GM18505 (cell line): ENCODE results near the gene PLEKHA7.

Experiments used
- ATAC-seq: cut with Tn5 transposase; IDR thresholded peaks from one replicate; pipeline ENCODE4 v1.9.1; 2021; ENCODE audit not compliant: unreplicated experiment
- POLR2A ChIP-seq: IDR thresholded peaks from 4 replicates; pipeline ENCODE4 v1.6.1; 2011; ENCODE audit warnings: borderline replicate concordance; ENCODE audit not compliant: insufficient read depth, insufficient read length; ENCODE audit errors: extremely low read depth

Gene PLEKHA7

DNA sequence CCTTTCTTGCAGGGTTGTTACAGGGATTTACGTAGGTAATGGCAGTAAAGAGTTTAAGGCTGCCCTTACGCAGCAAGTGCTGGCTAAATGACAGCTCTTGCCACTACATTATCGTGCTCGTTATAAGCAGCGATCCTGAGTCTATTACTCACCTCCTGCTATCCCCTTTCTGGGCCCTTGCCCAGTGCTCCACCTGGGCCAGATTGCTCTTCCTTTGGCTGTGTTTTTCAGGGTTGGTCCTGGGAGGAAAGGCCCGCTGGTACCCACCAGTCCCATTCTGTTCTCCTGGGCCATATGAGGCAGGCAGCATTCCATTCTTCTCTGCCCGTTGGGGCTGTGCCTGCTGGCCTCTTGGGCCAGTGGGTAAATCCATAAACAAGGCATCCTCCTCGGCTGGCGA, 188.2 kb downstream of the PLEKHA7 start:
- no peak for ATAC-seq
- TF ChIP-seq POLR2A, result no peak

DNA sequence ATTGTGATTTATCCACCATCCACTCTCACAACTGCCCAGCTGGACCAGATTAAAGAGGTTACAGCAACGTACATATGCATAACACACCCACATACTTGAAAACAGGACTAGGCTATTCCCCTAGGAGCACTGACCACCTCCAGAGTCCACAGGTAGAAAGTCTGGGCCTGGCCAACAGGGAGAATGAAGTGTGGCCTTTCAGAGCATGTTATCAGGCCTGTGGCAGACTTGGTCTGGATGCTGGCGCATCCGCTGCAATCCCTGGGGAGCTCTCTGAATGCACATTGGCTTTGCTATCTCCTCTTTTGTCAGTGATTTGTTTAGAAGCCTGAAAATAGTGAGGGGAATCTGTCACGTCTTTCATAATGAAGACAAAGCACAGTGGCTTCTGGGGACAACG, 189.1 kb downstream of the PLEKHA7 start:
- TF ChIP-seq POLR2A, result no peak
- no peak for ATAC-seq

DNA sequence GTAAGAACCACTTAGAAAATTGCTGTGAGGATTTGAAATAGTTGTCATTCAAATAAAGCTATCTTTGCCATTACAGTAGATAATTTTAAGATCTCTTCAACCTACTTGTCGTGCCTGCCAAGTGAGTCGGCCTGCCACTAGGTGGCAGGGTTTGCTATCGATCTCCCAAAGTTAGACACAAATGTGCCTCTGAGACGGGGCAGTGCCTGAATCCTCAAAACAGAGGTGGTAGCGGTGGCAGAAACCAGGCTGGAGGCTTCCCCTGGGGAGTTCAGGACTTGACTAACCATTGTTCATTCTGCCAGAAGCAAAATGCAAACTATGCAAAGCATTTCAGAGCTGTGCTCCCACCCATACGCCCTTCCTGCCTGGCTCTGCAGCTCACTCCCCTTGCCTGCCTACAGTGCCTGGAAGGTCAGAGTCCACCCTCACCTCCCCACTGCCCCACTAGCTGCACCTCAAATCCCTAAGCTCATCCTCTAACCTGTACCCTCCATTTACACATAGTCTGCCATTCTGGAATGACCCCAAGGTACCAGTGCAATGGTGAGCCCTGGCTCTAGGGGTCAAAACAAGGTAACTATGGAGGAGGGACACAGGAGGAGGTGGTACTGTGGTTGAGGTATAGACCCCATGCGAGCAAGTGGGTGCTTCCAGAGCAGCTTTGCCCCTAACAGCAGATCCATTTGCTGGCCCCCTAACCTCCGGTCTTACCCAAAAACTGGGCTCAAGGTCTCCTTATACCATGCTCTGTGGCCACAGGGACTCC, 193.7 kb downstream of the PLEKHA7 start:
- peak; percentile 82 for ATAC-seq

DNA sequence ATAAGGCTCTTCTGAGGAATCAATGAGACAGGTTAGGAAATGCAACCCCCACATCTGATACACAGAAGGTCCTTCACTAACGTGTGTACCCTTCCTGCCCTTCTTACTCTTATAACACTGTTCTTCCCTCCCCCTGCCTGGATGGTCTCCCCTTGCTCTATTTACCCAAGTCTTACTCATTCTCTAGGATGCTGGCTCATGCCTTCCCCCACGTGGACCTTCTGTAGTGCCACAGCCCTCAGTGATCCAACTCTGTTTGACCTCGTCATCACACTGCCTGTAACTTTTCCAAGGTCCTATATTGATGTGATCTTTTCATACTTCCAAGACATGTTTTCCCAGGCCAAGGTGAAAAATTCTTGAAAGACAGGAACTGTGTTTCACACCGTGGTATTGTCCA, 195.9 kb downstream of the PLEKHA7 start:
- no peak for ATAC-seq
- TF ChIP-seq POLR2A, result no peak

More for the DNA sequence above, 193.7 kb downstream of the PLEKHA7 start:
- no peak for TF ChIP-seq POLR2A

DNA sequence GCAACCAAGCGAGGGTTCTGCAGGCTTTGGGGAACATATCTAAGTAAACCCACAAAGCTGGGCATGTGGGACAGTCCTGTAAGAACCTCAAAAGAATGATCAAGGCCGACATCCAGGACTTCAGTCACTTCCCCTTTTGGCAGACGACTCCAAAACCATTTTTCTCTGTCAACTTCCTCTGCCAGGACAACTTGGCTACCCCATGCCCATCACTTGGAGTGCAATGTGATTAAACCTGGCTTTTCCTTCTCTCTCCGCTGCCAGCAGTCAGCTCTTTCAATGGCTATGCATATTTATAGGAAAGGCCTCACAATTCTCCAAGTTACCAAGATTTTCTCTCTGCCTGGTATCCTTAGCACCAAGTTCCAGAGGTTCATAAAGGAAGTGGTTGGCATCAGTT, 196.9 kb downstream of the PLEKHA7 start:
- no peak for ATAC-seq
- no peak for TF ChIP-seq POLR2A

DNA sequence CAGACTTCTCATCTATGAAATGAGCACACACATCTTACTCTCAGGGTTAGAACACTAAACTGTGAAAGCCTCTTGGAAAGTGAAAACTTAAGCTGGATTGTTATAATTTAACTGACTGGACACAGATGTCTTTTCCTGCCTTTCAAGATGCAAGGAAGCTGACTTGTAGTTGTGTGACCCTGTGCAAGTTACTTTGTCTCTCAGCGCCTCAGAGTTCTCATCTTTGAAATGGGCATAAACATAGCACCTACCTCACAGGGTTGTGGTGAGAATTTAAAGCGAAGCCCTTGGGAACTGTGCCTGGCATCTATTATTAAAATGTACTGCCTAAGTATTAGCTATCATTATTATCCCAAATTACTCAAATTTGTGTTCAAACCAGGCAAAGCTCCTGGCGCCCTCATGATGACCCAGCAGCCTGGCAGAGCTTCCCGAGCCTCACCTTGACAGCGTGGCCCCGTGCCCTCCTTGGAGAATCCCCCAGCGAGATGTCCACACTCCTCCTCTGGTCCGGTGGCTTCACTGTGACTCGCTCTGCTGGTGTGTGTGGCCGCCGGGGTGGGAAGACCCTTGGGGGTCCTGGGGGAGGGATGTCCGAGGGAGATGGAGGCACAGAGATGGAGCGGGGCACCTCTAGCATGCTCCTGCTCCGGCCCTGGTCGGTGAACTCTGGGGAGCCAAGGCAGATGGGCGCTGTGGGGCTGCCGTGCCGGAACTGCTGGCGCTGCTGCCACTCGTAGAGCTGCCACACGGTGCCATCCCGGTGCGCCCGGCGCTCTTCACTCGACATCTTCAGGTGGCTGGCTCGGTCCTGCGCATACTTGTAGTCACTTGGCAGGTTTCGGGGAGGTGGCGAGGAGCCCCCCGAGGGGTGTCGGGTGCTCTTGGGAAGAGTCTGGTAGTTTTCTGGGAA, 197.6 kb downstream of the PLEKHA7 start:
- TF ChIP-seq POLR2A, result no peak
- ATAC-seq, result no peak

DNA sequence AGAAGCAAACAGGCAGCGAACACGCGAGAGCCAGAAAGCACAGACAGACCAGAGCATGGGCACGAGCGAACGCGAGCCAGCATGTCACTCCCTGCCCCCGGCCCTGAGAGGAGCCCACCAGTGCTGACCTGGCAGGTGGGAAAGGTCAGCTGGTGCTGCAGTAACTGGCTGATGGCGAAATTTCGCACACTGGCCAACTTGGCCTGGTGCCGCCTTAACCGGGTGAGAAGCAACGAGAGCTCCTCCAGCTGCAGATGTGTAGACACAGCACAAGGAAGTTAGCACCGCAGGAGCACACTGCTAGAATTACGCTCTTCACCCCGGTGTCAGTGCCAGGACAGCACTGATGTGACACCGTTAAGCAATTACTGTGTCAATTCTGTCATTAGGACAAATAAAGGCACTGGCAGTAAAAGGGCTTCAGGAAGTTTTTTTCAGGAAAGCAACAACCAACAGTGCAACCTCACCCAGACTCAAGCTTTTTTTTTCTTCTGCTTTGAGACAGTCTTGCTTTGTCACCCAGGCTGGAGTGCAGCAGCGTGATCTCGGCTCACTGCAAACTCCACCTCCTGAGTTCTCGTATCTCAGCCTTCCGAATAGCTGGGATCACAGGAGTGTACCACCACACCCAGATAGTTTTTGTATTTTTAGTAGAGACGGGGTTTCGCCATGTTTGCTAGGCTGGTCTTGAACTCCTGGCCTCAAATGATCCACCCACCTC, 199.0 kb downstream of the PLEKHA7 start:
- ATAC-seq, result no peak
- TF ChIP-seq POLR2A, result no peak

DNA sequence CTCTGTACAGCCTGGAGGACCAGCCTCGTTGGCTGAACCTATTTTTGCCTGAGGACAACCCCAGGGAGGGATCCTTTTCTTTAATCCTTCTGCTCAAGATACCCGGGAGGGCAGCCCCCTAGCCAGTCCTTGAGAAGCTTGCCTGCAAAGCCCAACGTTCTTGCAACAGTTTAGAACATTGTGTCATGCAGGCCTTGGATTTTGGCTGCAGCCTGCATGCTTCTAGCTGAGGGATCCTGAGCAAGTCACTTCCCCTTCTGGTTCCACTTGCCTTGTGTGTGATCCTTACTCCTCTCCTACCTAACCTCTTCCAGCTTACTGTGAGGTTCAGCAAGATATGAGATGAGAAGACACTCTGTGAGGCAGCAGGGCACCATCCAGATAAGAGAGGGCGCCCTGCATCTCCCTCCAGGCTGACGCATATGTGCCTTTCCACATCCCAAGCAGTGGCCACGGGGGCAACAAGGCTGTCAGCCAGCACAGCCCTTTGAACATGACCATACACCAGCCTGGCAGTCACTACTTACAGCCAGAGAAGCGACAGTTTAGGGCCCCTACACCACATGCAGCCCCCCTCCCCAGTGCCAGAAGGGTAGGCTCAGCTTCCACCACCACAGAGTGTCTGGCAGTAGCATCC, 199.7 kb downstream of the PLEKHA7 start:
- no peak for TF ChIP-seq POLR2A
- no peak for ATAC-seq

DNA sequence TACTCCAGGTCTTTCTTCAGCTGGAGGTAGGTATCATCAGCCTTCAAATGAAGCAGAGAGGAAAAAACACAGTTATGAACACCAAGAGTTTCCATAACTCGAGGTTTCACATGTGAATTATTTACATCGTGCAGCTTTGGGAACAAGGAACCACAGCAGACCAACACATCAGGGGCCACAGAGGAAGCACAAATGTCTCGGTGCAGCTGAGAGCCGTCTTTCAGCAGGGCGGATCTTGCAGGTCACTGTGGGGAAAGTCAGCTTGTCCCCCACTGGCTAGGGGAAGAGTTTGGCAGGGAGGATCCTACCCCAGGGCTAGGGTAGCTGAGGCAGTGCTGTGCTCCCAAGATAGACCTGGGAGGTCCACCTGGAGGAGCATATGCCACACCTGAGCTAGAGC, 201.1 kb downstream of the PLEKHA7 start:
- no peak for ATAC-seq
- TF ChIP-seq POLR2A, result no peak

DNA sequence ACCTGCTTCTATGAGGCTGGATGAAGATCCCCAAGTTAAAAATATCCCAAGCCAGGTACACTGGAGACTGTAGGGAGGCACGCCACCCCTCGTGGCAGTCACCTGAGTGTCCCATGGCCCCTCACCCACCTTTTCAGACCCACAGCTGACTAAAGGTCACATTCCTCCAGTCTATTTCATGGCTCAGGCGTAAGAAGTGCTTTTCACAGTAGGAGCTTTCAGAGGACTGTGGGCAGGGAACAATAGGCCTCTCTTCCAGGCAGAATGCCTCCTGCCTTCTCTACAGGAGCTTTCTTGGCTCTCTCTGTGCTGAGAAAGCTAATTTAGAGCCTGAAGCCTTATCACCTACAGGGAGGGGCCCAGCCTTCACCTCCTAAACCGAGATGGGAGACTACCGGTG, 201.9 kb downstream of the PLEKHA7 start:
- no peak for ATAC-seq
- TF ChIP-seq POLR2A, result no peak

DNA sequence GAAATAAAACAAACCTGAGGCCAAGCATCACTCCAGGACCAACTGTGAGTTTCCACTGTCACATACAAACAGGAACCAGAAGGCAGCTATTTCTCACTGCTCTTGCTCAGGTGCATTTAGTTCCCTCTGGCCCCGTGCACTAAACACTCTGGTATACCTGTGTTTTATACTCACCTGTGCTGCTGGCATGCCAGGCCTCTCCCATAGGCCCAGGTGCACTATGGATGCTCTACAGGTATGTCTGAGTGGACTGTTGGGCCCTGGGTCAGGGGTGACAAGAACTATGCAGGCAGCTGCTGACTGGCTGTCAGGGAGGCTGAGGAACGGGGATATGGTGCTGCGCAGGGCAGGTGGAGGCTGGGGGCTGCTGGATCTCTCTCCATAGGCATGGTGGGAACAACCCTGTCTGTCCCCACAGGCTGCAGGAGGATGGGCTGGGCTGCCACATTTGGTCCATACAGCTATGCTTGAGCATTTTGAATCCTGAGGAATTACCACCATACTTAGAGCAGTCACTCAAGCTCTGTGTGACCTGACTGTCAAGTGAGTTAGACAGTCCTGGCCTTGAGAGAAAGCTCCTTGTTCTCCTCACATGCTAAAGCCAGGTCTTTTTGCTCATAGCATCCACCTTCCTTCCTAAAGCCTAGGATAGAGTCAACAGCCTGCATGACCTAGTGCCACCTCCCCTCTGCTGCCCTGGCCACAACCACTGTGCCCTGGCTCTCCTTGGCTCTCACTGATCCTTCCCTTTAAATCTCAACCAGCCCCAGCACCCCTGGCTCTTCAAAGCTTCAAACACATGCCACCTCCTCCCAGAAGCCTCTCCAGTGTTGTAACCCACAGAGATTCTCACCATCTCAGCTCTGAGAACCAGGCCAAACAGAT, 202.8 kb downstream of the PLEKHA7 start:
- ATAC-seq, result no peak
- no peak for TF ChIP-seq POLR2A
